ENCODE results near the gene CTPS2.
"Not testable (repeated sequence)": the region's sequence is repeated elsewhere in the genome, so short reads cannot be mapped to it uniquely, and the experiment has no call there.

CTPS2 gene

DNA sequence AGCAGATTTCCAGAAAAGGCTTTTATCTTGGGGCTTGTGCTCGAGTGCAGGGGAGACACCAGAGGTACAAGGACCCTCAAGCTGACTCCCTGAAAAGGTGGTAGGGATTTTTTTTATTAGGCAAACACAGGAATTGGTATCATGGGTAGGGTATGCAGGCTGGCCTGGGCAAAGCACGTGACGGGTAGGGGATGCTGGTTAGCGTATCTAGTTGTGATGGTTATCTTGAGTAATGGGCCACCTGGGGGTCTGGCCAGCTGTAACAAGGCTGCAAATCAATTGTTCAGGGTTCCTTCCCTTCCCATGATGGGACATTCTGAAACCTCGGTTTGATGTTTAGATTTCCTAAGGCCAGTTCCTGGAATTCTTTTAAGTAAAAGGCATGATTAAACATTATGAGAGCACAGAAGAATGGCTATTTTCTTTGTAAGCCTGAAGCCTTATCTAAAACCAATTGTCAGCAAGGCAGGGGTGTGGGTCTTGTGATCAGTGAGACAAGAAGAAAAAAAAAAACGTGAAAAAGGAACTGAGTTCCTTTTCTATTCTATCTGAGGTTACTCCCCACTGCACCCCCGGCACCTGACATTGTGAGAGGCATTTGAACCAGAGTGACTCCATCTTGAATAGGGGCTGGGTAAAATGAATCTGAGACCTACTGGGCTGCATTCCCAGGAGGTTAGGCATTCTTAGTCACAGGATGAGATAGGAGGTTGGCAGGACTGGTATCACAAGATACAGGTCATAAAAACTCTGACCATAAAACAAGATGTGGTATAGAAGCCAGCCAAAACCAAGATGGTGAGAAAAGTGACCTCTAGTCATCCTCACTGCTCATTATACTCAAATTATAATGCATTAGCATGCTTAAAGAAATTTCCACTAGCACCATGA lies 126.7 kb downstream of the CTPS2 start:
- H3K4me3 ChIP-seq (ENCODE audit: low read length): no peak overlapping the region

DNA sequence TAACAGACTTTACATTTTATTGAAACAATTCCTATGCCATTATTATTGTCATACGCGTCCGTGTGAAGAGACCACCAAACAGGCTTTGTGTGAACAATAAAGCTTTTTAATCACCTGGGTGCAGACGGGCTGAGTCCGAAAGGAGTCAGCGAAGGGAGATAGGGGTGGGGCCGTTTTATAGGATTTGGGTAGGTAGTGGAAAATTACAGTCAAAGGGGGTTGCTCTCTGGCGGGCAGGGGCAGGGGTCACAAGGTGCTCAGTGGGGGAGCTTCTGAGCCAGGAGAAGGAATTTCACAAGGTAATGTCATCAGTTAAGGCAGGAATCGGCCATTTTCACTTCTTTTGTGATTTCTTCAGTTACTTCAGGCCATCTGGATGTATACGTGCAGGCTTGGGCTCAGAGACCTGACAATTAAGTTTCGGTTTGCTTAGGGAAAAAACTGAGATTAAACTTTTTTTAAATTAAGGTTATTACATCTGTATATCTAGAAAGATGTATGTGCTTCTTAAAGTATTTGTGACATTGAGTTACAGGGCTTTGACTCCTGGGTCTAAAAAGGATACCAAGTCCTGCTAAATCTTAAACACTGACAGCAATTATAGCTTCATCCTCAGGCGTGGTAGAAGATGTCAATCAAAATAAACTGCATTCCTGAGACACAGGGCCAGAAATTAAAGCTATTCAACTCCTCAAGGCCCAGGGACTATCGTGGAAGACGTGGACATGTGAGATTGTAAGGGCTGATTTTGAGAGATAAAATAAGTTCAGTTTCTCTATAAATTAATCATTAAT lies 132.3 kb downstream of the CTPS2 start:
- H3K4me3 ChIP-seq (ENCODE audit: low read length); DNase-seq (ENCODE audit: low read depth, low spot score): not testable (repeated sequence)

More for the DNA sequence above, 126.7 kb downstream of the CTPS2 start:
- no peak for DNase-seq (ENCODE audit: low read depth, low spot score)

DNA sequence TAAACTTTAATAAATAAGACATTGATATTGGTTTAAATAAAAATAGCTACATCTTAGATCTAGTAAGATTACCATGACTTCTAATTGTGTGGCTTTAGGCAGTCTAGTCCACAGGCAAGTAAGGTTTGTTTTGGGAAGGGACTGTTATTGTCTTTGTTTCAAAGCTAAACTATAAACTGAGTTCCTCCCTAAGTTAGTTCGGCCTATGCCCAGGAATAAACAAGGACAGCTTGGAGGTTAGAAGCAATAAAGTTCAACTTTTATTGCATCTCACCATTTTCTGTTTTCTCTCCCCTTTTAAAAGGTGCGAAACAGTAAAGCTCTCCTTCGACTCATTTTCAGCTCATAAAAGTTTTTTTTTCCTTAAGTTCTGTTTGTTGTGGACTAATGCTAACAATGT lies 133.0 kb downstream of the CTPS2 start:
- H3K4me3 ChIP-seq (ENCODE audit: low read length): no peak overlapping the region
- no peak for DNase-seq (ENCODE audit: low read depth, low spot score)

DNA sequence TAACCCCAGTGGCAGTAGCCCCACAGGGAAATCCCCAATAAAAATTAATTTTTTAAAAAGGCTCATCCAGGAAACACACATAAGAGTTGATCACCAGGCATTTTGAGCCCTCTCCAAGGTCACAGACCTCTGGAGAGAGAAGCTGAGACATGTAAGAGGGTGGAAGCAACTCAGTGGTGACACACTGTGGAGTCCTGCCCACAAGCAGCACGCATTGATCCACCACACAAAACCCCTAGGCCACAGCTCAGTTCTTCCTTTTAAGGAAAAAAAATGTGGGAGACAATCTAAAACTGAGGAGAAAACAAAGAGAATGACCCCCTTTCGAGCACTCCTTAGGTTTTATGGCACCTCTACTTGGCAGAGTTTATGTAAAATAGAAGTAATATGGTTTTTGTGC lies 134.3 kb downstream of the CTPS2 start:
- H3K4me3 ChIP-seq (ENCODE audit: low read length): no peak overlapping the region
- DNase-seq (ENCODE audit: low read depth, low spot score): no peak

DNA sequence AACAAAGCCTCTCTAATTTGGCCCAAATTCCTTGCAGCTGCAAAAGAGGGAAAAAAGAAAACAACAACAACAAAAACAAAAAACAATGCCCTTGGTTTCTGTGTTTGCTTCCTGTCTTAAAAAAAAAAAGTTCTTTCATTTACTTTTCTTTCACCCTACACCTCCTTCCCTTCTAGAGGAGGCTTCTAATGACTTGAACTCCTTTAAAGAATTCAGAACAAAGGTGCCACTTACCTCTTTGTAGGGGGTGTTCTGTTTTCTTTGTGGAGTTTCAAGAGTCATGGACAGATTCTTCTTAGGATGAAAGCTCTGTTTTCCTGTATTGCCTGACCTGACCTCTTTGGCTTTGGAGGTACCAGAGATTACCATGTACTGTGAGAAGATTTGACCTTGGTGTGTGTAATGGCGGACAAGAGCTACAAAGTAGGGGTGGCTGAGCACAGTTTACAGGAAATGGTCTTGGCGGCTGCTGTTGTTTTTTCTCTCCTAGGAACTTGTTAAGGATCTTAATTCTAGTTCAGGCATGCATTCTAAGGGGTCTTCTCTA lies 134.9 kb downstream of the CTPS2 start:
- DNase-seq (ENCODE audit: low read depth, low spot score): no peak
- no peak overlapping the region for H3K4me3 ChIP-seq (ENCODE audit: low read length)

DNA sequence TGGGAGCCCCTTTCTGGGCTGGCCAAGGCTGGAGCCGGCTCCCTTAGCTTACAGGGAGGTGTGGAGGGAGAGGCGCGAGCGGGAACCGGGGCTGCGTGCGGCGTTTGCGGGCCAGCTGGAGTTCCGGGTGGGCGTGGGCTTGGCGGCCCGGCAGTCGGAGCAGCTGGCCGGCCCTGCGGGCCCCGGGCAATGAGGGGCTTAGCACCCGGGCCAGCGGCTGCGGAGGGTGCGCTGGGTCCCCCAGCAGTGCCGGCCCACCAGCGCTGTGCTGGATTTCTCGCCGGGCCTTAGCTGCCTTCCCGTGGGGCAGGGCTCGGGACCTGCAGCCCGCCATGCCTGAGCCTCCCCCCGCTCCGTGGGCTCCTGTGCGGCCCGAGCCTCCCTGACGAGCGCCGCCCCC lies 137.1 kb downstream of the CTPS2 start:
- not testable (repeated sequence) for DNase-seq (ENCODE audit: low read depth, low spot score); H3K4me3 ChIP-seq (ENCODE audit: low read length)

DNA sequence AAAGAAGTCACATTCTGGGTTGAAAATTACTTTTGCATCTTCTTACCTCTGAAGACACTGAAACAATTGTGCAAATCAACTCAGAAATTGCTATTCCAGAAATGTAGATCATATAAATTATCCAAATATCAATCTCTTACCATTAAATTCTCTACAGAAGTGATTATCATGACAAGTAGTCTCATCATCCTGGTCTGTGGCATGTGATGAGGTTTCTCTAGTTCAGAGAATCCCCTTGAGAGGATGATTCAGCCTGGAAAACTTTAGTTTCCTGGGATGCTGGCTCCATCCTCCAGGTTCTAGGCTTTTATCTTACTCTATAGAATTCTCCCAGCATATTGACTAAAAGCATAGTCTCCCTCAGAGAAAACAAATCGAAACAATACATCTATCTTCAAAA lies 138.7 kb downstream of the CTPS2 start:
- DNase-seq (ENCODE audit: low read depth, low spot score): no peak

DNA sequence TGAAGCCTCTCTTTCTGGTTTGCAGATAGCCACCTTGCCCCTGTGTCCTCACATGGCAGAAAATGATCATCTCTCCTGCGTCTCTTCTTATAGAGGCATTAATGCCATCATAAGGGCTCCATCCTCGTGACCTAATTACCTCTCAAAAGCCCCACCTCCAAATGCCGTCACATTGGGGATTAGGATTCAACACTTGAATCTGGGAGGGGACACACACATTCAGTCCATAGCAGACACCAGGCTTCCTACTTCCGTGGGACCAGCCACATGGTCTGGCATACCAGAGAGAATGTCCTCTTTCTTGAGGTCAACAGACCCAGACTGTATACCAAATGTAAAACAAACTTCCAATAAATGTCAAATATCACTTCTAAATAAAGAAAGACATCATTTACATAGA lies 144.8 kb downstream of the CTPS2 start:
- H3K4me3 ChIP-seq (ENCODE audit: low read length): no peak overlapping the region
- DNase-seq (ENCODE audit: low read depth, low spot score): no peak

More for the DNA sequence above, 138.7 kb downstream of the CTPS2 start:
- no peak overlapping the region for H3K4me3 ChIP-seq (ENCODE audit: low read length)

DNA sequence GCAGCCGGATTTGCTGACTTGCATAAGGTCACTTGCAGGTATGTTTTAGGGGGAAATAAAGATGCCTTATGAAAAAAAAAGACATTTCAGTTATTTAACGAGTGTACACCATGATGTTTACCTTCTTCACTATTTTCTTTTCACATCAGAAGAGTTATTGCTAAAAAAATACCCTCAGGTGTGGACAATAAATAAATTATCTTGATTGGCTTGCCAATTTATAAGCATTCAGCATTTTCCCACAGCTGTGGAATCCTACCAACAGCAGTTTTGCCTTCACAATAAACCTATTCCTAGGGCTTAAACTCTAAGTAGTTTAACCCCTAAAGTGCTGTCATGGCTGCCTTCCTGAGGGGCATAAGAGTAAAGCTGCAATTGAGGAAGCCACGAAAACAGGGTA lies 145.9 kb downstream of the CTPS2 start:
- H3K4me3 ChIP-seq (ENCODE audit: low read length): no peak overlapping the region
- DNase-seq (ENCODE audit: low read depth, low spot score): no peak

DNA sequence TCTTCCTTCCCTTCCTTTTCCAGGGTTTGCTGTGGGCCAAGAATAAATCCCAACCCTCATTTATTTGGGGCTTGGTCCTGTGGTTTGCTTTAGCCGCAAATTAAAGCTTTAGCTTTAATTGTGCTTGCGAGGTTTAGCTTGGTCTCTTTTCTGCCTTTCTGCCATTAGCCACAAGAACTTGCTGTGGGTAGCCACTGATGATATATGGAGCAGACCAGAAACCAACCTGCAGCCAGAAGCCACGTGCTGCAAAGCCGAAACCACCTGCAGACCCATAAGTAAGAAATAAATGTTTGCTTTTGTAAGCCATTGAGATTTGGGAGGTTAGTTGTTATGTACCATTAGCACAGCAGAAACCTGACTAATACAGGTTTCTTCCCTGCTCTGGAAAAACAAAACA lies 152.3 kb downstream of the CTPS2 start:
- no peak overlapping the region for H3K4me3 ChIP-seq (ENCODE audit: low read length)
- DNase-seq (ENCODE audit: low read depth, low spot score): no peak

DNA sequence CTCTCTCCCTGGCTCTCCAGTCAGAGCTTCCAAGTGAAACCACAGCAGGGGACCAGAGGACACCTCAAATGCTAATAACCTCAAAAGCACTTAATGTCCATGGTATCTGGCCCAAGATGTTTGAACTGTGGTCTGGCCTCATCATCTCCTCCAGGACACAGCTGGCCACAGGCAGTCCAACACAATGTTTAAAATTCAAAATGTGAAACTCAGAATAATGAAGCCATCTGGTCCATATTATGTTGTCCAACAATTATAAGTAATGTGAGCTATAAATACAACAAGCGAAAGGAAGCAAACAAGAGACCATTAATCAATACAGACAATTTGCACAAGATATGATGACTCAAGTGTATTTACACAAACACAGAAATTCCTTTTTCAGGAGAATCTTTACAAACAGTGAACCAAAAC lies 153.3 kb downstream of the CTPS2 start:
- H3K4me3 ChIP-seq (ENCODE audit: low read length): no peak overlapping the region
- no peak for DNase-seq (ENCODE audit: low read depth, low spot score)

DNA sequence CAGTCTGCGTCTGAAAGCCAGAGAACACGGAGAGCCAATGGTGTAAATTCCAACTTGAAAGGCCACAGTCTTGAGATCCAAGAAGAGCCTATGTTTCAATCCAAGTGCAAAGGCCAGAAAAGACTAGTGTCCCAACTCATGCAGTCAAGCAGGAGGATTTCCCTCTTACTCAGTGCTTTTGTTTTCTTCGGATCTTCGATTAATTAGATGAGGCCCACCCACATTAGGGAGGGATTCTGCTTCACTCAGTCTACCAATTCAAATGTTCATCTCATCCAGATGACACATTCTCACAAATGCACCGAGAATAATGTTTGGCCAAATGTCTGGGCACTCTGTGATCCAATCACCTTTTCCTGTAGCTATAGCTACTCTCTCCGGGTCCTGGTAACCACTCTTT lies 154.0 kb downstream of the CTPS2 start:
- no peak for DNase-seq (ENCODE audit: low read depth, low spot score)
- H3K4me3 ChIP-seq (ENCODE audit: low read length): no peak overlapping the region

DNA sequence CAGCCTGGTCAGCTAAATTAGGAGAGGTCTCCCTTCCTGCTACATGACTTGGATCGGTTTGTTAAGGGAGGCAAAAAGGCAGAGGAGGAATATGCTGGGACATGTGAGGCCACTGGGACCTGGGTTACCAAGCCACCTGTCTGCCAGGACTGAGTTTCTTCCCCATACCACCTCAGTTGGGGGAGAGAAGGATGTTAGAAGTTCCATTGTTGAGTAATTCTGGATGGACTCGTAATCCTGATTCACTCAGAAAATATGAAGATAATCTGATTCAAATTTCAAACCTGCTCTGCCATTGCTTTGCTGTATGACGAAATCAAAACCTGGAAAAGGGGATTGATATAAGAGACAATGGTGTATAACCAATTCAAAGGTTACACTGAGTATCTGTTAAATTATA lies 159.9 kb downstream of the CTPS2 start:
- no peak for DNase-seq (ENCODE audit: low read depth, low spot score)
- no peak overlapping the region for H3K4me3 ChIP-seq (ENCODE audit: low read length)

DNA sequence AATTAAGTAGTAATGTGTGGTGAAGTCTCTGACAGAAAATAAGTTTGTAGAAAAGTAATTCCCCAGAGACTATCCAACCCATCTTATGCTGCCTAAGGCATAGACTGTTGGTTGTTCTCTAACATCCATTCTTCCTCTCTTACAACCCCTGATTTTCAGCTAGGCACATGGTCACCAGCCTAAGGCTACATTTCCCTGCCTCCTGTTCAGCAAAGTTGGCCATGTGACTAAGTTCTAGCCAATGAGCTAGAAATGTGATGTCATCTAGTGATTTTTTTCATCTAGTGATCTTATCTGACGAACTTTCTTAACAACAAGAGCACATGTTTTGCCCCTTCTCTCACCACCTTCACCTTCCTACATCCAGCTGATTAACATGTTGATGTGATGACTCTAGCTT lies 164.8 kb downstream of the CTPS2 start:
- no peak for DNase-seq (ENCODE audit: low read depth, low spot score)
- no peak overlapping the region for H3K4me3 ChIP-seq (ENCODE audit: low read length)

DNA sequence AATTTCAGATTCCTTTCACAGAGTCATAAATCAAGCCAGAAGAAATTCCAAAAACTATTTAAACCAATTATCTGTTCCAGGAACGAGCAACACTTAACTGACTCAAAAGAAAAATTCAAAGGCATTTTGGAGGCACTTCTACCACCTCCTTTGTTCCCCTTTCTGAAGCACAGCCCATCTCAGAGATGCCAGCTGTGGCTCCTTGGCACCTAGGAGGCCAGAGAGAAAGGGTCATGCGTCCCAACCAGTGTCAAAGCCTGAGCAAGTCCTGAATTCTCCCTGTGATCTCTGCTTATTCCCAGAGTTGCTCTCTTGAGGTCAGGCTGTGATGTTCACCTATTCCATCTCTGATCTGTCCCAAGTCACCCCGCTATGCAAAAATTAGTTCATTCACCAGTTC lies 167.5 kb downstream of the CTPS2 start:
- no peak for DNase-seq (ENCODE audit: low read depth, low spot score)
- H3K4me3 ChIP-seq (ENCODE audit: low read length): no peak overlapping the region

Data from Jurkat, Clone E6-1 (cell line).